Left colon (tissue), 2 donors: Measurements from ENCODE around the gene GATB. TPM values are rescaled to one million over a fixed set of nuclear protein-coding genes. Genes with fewer than 3 reads are reported as not detected.

Experiments
- ATAC-seq: fragments of 200-7000 bp; cut with Tn5 transposase; one replicate; pipeline ENCODE4 v1.9.1; 2020; ENCODE audit warnings: mild to moderate bottlenecking, moderate library complexity
- DNase-seq, 2 donors: peaks; one replicate each; pipeline ENCODE4 v3.0.0-alpha.2; 2020
- intact Hi-C, 2 donors: fragments of 100-400 bp; cut with DNase I in 1 of 2; cut with micrococcal nuclease in 1 of 2; formaldehyde crosslinking; loops; one replicate each; pipeline versions ENCODE4 v1.11.2 to v1.14.0; 2022; cut with DNase I, micrococcal nuclease
- long read RNA-seq: library from polyadenylated mRNA; unstranded; transcript quantifications from one replicate; pipeline ENCODE4 v2.0.0, GENCODE V29; 2021
- total RNA-seq, 2 donors: library from RNA; stranded (reverse); fragmentation: NEBNext Ultra II Directional; extraction: Animal tissue kit (Norgen Biotek cat#: 25700); gene quantifications; one replicate each; pipeline ENCODE4 v1.2.1, GENCODE V29; 2021
- donor health status: DM: no; HTN: no; CAD: no.
- donor health status: DM: yes; HTN: yes; CAD: no.

The GATB gene, protein sequence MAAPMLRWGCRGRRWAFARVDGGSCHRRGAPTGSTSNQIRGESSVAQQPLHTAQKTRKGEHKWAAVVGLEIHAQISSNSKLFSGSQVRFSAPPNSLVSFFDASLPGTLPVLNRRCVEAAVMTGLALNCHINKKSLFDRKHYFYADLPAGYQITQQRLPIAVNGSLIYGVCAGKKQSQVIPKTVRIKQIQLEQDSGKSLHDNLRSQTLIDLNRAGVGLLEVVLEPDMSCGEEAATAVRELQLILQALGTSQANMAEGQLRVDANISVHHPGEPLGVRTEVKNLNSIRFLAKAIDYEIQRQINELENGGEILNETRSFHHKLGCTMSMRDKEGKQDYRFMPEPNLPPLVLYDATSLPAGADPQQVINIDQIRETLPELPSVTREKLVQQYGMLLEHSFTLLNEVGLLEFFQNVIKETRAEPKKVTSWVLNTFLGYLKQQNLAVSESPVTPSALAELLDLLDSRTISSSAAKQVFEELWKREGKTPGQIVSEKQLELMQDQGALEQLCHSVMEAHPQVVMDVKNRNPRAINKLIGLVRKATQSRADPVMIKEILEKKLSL
- 10 to 100 TPM; 18.6 to 20.1 TPM for total RNA-seq
- long read RNA-seq, transcript GATB-201 (13 exons, 2,385 nt), result major isoform, 34 of 46 reads
- long read RNA-seq, partial matches to known transcripts, result 1 of 46 reads
- long read RNA-seq, other reads (novel, unspliced or antisense), result 10 of 46 reads

DNA sequence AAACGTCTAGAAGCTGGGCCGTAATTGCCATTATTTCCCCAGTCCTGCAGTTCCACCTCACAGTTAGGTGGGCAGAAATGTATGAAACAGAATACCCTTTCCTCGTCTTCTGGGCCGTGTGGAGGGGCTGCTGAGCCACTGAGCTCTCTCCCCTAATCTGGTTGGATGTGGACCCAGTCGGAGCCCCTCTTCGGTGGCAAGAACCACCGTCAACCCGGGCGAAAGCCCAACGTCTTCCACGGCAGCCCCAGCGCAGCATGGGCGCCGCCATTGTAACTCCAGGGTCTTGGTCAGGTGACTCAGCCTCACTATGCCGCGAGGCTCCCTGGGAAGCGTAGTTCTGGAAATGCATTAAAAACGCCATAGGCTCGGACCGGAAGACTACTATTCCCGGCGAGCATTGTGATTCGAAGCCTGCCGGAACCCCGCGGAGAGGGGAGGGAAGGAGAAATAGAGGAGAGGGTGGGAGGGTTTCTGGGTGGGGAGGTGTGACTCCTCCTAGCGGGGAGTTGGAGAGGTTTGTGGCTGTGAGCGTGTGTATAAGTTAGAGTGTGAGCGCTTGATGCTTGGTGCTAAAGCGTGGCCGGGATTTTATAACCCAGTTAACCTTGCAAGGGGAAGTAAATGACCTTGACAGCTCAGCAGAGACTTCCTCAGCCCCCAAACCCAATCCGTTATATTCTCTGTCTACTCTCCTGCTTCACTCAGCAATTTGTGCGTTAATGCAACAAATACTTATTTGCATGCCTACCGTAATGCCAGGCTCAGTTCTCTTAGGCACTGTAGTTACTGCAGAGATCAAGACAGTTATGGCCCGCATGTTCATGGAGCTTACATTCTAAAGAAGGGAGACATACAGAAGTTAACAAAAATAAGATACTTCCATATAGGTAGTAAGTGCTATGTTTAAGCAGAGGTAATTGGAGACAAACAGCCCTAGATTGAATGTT is at the start of gene GATB:
Gene GATB (minus strand): TSS at position 296 of the 950 bp plus-strand sequence. CDS start 25 bp downstream, at position 271.
- peak; percentile 92 to 94 for DNase-seq
- intact Hi-C loops, result no loop called here
- ATAC-seq, result peak; percentile 100

DNA sequence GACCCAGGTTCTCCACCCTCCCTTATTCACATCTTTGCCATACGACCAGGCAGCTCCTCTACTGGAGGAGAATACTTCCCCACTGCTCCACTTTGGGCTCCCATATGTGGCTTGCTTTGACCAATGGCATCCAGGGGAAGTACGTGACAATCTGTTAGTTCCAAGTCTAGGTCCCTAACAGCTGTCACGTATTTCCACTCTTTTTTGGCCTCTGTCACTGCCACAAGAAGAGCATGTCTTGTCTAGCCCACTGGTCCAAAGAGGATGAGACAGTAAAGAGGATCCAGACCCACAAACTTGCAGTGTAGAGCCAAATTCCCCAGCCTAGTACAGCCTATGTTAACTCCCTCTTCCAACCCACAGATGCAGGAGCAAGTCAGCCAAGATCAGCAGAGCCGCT is 49.7 kb upstream of the GATB start:
- DNase-seq (no peak), ATAC-seq (no peak)
- intact Hi-C loops, result no loop called here

DNA sequence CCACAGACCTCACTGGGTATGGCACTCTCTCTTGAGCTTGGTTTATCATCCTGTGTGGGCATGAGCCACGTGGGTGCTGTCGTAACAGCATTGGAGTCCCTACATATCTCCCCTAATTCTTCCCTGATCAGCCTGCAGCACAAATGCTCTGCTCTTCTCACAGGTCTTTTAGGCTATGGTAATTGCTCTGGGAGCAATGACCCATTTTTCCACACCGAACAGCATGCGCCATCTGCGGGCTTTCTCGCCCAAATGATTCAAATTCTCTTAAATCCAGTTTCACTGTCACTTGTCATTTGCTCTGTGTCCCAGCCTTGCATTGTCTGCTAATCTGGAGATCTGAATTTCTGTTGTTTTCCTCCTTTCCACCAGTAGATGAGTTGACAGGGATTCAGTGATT is 48.9 kb upstream of the GATB start:
- no peak for DNase-seq
- intact Hi-C loops, result no loop called here
- no peak for ATAC-seq

GRCh38 chr4:151808542-151808941 is 47.7 kb upstream of the GATB start:
- intact Hi-C loops, result no loop called here
- ATAC-seq (no peak), DNase-seq (no peak)

- no peak for DNase-seq
- intact Hi-C loops, result no loop called here
- ATAC-seq, result peak; percentile 67
These were observed 47.3 kb upstream of the GATB start for GRCh38 chr4:151808120-151808529.

DNA sequence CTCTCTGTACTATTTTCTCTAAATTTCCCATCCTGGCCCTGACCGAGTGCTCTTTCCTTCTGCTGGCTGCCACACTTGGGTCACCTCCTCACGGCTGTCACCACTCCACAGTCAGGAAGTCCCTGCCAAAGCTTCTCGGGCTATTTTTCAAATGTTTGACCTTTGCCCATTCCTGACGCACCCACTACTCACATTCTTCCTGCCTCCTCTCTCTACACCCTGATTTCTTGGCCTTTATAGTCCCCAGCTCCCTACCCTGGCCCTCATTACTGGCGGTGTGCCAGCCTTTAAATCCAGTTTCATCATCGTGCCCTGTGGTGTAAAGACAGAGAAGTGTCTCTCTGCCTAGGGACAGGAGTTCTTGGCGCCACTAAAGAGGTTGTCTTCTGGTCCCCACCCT is 46.4 kb upstream of the GATB start:
- ATAC-seq (peak; percentile 81), DNase-seq (peak; percentile 24 to 27)
- intact Hi-C loops, result no loop called here

DNA sequence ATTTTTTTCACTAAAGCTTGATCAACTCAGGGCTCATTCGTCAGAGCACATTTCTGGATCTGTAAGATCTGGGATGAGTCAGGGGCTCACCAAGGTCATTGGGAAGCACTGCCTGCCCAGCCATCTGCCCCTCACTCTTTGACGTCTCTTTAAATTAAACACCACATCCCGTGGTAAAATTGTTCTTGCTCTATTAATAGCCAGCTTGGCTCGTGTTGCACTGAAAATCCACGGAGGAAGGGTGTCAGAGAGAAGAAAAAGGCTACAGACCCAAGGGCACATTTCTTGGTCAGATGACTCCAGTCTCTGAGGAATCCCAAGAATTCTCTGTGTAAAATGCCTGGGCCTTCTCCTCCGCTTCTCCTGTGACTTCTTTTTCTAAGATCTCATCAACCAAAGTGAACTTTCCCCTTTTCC is 45.7 kb upstream of the GATB start:
- DNase-seq, result no peak
- no peak for ATAC-seq

GRCh38 chr4:151804821-151805220 is 44.0 kb upstream of the GATB start:
- intact Hi-C loops, result no loop called here
- DNase-seq (no peak), ATAC-seq (no peak)

More for the DNA sequence above, 45.7 kb upstream of the GATB start:
- intact Hi-C loops, result no loop called here

- intact Hi-C loops, result no loop called here
- no peak for DNase-seq
- ATAC-seq, result no peak
These were observed 43.4 kb upstream of the GATB start for GRCh38 chr4:151804086-151804630.

DNA sequence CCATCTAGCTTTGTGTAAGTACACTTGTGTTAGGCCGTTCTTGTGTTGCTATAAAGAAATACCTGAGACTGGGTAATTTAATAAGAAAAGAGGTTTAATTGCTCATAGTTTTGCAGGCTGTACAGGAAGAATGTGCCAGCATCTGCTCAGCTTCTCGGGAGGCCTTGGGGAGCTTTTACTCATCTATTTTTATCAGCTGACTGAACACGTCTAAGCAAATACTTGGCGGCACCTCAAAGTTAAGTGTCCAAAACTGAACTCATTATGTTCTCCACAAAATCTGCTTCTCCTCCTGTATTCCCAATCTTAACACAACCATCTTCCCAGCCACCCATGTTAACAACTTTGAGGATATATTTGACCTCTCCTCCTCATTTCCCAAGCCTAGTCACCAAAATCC is 42.4 kb upstream of the GATB start:
- DNase-seq, result no peak
- intact Hi-C loops, result no loop called here
- no peak for ATAC-seq

- ATAC-seq (no peak), DNase-seq (peak in 1 of 2 donors; percentile 49)
- intact Hi-C loops, result no loop called here
These were observed 41.0 kb upstream of the GATB start for GRCh38 chr4:151801547-151802516.

DNA sequence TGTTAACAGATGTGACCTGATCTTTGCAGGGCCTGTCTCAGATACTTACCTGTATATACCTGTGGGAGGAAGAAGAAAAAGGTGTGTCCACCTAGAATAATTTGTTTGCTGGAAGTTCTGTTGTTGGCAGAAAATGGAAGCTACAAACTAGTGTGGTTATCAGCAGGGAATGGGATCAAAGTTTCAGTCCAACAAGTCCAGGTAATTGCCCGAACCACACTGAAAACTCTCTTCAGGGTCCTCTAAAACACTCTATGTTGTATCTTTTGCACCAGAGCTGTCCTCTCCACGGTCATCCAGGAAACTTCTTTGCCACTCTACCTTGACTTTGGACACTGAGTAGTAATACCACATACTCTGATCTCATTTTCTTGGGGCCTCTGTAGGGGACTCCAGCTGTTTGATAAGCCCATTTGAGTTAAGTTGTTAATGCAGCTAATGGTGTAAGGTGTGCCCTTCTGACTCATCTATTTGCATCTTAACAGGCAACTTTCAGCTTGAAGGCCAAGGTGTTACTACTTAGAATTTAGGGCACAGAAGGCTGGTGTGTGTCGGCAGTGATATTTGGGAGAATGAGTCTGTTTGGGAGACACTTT is 38.7 kb upstream of the GATB start:
- intact Hi-C loops, result no loop called here
- DNase-seq (no peak), ATAC-seq (peak; percentile 71)

- no peak for DNase-seq
- intact Hi-C loops, result no loop called here
- ATAC-seq, result no peak
These were observed 38.0 kb upstream of the GATB start for GRCh38 chr4:151798678-151799416.

DNA sequence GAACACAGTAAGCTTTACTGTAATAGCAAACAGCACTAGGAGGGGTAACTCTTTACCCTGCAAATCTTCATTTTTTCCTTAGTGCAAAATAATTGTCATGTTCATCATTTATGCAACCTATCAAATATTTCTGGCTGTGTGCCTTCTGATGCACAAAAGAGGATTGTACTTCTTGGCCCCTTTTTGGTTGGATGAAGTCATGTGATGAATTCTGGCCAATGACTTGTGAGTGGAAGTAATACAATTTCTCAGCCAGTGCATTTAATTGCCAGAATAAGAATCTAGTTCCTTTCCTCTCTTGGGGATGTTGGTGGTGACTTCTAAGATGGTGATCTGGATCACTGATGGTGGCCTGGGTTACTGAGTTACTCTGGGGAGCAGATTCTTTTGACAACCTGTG is 37.0 kb upstream of the GATB start:
- intact Hi-C loops, result no loop called here
- DNase-seq (no peak), ATAC-seq (no peak)

DNA sequence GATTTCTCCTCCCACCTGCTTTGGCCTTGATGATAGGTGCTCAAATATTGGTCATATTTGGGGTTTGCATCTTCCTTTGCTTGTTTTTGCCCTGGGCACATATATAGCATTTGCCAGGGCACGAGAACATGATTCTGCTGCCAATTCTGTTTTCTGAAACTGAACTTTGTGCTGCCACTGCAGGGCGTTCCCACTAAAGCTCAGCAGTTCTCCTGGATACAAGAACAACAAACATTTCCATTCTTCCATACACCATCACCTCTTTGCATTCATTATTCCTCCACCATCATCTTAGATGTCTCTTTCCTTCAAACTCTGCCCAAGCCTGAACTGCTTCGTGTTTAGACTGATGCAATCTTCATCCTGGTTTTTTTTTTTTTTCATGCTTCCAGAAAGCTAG is 36.3 kb upstream of the GATB start:
- peak; percentile 29 to 47 for DNase-seq
- intact Hi-C loops, result no loop called here
- peak; percentile 86 for ATAC-seq

GRCh38 chr4:151796106-151796505 is 35.3 kb upstream of the GATB start:
- DNase-seq, result no peak
- intact Hi-C loops, result no loop called here
- ATAC-seq, result no peak

DNA sequence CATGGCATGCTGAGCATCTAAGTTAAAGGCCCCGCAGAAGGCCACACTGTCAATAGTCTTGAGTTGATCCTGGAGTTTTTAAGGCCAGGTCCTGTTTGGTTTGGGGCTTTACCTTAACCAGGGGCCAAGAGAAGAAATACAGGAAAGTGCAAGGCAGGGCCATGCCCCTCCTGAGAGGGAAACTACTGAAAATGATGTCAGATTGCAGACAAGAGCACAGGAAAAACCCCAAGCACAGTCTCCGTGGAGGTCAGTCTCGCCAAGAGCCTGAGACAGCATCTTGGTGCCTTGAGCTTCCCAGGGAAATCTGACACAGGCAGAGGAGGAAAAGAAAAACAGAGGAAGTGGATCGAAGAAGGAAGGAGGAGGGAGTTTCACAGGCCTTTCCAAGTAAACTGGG is 32.2 kb upstream of the GATB start:
- intact Hi-C loops, result no loop called here
- ATAC-seq (no peak), DNase-seq (no peak)
